DND-41 (cell line): ENCODE data around the gene TP53AIP1.

Experiments used
- EZH2 ChIP-seq: IDR thresholded peaks from 3 replicates; pipeline ENCODE4 v1.6.1; 2012; ENCODE audit warnings: borderline replicate concordance, low read depth, mild to moderate bottlenecking, moderate library complexity, low read length, inconsistent platforms; ENCODE audit not compliant: severe bottlenecking
- TF ChIP-seq, protein P1 (sequence below): IDR thresholded peaks from 2 replicates; pipeline ENCODE4 v1.5.1; 2012; ENCODE audit warnings: borderline replicate concordance, low read length, moderate library complexity, mild to moderate bottlenecking; ENCODE audit not compliant: poor library complexity, severe bottlenecking; ENCODE audit errors: extremely low read depth

DNA sequence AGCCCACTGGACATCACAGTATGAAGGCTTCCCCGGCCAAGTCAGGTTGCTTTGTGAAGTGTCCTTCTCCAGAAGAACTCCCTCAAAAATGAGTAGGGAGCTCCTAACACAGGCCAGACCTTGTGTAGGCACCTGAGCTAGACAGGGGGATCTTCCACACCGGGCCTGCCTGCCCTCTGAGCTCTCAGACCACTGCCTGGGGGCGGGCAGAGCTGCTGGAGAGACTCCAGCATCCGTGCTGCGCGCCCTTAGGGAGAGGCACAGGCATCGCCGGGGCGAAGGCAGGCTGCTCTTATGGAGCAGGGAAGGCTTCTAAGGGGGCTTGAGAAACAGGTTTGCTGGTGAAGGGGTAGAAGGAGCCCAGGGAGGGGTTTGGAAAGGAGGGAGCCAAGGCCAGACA lies 47.1 kb downstream of the TP53AIP1 start:
- TF ChIP-seq, protein P1, sequence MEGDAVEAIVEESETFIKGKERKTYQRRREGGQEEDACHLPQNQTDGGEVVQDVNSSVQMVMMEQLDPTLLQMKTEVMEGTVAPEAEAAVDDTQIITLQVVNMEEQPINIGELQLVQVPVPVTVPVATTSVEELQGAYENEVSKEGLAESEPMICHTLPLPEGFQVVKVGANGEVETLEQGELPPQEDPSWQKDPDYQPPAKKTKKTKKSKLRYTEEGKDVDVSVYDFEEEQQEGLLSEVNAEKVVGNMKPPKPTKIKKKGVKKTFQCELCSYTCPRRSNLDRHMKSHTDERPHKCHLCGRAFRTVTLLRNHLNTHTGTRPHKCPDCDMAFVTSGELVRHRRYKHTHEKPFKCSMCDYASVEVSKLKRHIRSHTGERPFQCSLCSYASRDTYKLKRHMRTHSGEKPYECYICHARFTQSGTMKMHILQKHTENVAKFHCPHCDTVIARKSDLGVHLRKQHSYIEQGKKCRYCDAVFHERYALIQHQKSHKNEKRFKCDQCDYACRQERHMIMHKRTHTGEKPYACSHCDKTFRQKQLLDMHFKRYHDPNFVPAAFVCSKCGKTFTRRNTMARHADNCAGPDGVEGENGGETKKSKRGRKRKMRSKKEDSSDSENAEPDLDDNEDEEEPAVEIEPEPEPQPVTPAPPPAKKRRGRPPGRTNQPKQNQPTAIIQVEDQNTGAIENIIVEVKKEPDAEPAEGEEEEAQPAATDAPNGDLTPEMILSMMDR, result no peak
- TF ChIP-seq EZH2, result no peak
